ENCODE results near the gene CENPT. TPM values are rescaled to one million over a fixed set of nuclear protein-coding genes. Genes with fewer than 3 reads are reported as not detected.

Gene CENPT
- total RNA-seq, 2 experiments from 2014 or later: 55.4 to 85.3 TPM

DNA sequence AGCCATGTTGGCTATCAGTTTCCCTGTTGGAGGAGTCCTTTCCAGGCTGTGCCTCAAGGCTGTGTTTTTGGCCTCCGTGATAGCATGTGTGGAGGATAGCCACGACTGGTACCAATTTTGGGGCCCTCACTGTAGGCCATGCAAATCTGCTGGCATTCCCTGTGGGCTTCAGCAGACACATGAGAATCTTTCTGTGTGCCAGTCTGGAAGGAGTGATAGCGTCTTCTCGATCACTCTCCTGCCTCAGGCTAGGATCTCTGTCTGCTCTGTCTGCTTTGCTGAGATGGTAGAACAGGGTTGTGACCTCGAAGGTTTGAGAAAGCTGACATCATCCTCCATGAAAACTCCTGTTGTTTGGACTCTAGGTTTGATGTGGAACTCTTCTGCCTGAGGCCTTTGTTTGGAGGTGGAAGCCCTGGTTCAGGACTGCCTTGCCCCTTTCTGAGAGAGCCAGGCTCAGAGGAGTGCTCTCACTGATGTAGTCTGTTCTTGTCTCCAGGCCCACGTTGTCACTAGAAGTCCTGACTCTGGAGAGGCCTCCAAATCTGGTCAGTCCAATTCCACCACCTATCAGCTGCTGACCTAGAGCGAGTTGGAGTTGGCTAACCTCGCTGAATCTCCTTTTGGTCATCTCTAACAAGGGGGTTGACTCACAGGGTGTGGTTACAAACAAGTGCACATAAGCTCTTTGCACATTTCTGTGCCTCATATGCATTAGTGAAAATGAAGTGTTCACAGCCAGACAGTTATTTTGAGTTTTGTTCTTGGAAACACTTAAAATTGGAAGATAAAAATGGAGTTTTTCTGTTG lies 13.3 kb upstream of the CENPT start:
- Histone ChIP-seq H3K9me2 (ENCODE audit: insufficient read depth, low read length) (no peaks in the 10 kb centered on the region), H3K4me3 (ENCODE audit: low read depth, low read length, poor library complexity, severe bottlenecking) (no peak overlapping the region), H3K27ac (ENCODE audit: low read depth, low read length, poor library complexity, severe bottlenecking) (no peak overlapping the region), H3K36me3 (ENCODE audit: insufficient read depth, low read length) (peaks cover 77% of the 10 kb centered on the region), H3K4me2 (ENCODE audit: low read length) (no peak overlapping the region), H2AFZ (ENCODE audit: low read length) (no peak overlapping the region), H4K20me1 (ENCODE audit: insufficient read depth, low read length) (peaks cover 5% of the 10 kb centered on the region; the same call in 1 of the 2 replicates), H3K9me3 (ENCODE audit: low read length) (no peaks in the 10 kb centered on the region), H3K4me1 (ENCODE audit: insufficient read depth, low read length, poor library complexity, severe bottlenecking) (no peaks in the 10 kb centered on the region), H3K79me2 (ENCODE audit: insufficient read depth, low read depth, low read length) (peaks cover 73% of the 10 kb centered on the region)
- no peak for DNase-seq (ENCODE audit: low spot score)
- BruUV-seq (replicated peaks): no TSS peak
- TF ChIP-seq, protein P1, sequence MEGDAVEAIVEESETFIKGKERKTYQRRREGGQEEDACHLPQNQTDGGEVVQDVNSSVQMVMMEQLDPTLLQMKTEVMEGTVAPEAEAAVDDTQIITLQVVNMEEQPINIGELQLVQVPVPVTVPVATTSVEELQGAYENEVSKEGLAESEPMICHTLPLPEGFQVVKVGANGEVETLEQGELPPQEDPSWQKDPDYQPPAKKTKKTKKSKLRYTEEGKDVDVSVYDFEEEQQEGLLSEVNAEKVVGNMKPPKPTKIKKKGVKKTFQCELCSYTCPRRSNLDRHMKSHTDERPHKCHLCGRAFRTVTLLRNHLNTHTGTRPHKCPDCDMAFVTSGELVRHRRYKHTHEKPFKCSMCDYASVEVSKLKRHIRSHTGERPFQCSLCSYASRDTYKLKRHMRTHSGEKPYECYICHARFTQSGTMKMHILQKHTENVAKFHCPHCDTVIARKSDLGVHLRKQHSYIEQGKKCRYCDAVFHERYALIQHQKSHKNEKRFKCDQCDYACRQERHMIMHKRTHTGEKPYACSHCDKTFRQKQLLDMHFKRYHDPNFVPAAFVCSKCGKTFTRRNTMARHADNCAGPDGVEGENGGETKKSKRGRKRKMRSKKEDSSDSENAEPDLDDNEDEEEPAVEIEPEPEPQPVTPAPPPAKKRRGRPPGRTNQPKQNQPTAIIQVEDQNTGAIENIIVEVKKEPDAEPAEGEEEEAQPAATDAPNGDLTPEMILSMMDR (conservative IDR thresholded peaks at IDR 0.05; ENCODE audit: low read length): no peak
- no peak for TF ChIP-seq EZH2phosphoT487 (IDR thresholded peaks at IDR 0.05; ENCODE audit: borderline replicate concordance, low read depth, low read length)
- intact Hi-C loops (cut with micrococcal nuclease; ENCODE audit: unreplicated experiment): no loop called here
- ChIA-PET CTCF (ENCODE audit: unreplicated experiment) (no interaction called here), POLR2A (interaction anchor here (0.7 kb wide), 1 partner anchor 529 kb away, joined by 3 read pairs; no protein-coding TSS in a partner anchor)

DNA sequence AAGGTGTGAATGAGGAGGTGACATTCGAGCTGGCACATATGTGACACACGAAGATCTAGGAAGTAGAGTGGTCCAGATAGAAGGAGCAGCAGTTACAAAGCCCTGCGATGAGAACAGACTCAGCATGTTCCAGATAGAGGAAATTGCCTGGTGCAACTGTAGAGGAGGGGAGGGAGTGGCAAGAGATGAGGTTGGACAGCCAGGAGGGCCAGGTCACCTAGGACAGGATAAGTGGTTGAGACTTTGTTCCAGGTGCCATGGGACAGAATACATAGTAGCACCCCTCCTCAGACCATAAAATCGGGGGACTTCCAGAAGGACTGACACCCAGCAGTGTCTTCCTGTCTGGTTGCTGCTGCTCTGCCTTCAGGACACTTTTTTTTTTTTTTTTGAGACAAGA lies 11.0 kb upstream of the CENPT start:
- Histone ChIP-seq H3K4me2 (ENCODE audit: low read length) (no peak overlapping the region), H3K9me2 (ENCODE audit: insufficient read depth, low read length) (no peaks in the 10 kb centered on the region), H3K36me3 (ENCODE audit: insufficient read depth, low read length) (peaks cover 75% of the 10 kb centered on the region), H2AFZ (ENCODE audit: low read length) (no peak overlapping the region), H3K27ac (ENCODE audit: low read depth, low read length, poor library complexity, severe bottlenecking) (no peak overlapping the region), H4K20me1 (ENCODE audit: insufficient read depth, low read length) (0 out of 2 replicates have a peak, but pooled peaks cover under 1% of the 10 kb centered on the region), H3K4me3 (ENCODE audit: low read depth, low read length, poor library complexity, severe bottlenecking) (no peak overlapping the region), H3K9me3 (ENCODE audit: low read length) (no peaks in the 10 kb centered on the region), H3K4me1 (ENCODE audit: insufficient read depth, low read length, poor library complexity, severe bottlenecking) (no peaks in the 10 kb centered on the region), H3K79me2 (ENCODE audit: insufficient read depth, low read depth, low read length) (peaks cover 95% of the 10 kb centered on the region)
- no peak for DNase-seq (ENCODE audit: low spot score)
- CTCF ChIA-PET (ENCODE audit: unreplicated experiment): no interaction called here
- no TSS peak for BruUV-seq (replicated peaks)
- TF ChIP-seq, protein P1 (conservative IDR thresholded peaks at IDR 0.05; ENCODE audit: low read length): no peak
- TF ChIP-seq EZH2phosphoT487 (IDR thresholded peaks at IDR 0.05; ENCODE audit: borderline replicate concordance, low read depth, low read length): no peak
- intact Hi-C loops (cut with micrococcal nuclease; ENCODE audit: unreplicated experiment): no loop called here
- POLR2A ChIA-PET: no interaction called here

DNA sequence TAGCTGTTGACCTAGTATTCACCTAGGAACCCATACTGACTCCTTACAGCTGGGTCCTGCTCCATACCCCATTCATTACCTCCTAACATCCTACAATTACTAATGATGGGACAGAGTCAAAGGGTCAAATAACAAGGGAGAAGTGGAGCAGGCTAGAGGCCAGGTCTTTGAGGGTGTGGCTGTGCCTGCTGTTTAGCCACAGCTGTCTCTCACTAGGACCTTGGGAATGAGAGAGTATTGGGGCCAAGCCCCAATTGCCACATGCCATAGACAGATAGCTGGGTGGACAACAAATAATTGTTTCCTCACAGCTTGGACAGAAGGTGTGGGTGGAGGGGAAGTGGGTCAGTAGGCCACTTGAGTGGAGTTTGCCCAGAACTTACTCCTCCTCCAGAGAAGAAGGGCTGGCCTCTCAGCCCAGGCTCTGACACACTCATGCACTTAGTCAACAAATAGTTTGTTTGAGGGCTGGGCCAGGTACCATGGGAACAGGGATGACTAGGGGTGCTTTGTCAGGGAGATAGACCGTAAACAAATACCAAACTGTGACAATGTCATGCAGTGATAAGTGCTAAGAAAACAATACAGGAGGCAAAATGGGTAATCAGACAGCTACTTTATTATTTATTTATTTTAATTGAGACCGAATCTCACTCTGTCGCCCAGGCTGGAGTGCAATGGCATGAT lies 10.2 kb upstream of the CENPT start:
- H2AFZ ChIP-seq (ENCODE audit: low read length): no peak overlapping the region
- ChIA-PET POLR2A (no interaction called here), CTCF (ENCODE audit: unreplicated experiment) (no interaction called here)
- H3K4me1 ChIP-seq (ENCODE audit: insufficient read depth, low read length, poor library complexity, severe bottlenecking): no peaks in the 10 kb centered on the region
- TF ChIP-seq, protein P1 (conservative IDR thresholded peaks at IDR 0.05; ENCODE audit: low read length): no peak
- TF ChIP-seq EZH2phosphoT487 (IDR thresholded peaks at IDR 0.05; ENCODE audit: borderline replicate concordance, low read depth, low read length): no peak
- no peak overlapping the region for H3K4me2 ChIP-seq (ENCODE audit: low read length)
- BruUV-seq (replicated peaks): no TSS peak
- H4K20me1 ChIP-seq (ENCODE audit: insufficient read depth, low read length): no peaks in the 10 kb centered on the region
- H3K27ac ChIP-seq (ENCODE audit: low read depth, low read length, poor library complexity, severe bottlenecking): no peak overlapping the region
- peaks cover 96% of the 10 kb centered on the region for H3K79me2 ChIP-seq (ENCODE audit: insufficient read depth, low read depth, low read length)
- intact Hi-C loops (cut with micrococcal nuclease; ENCODE audit: unreplicated experiment): no loop called here
- H3K9me2 ChIP-seq (ENCODE audit: insufficient read depth, low read length): no peaks in the 10 kb centered on the region
- peaks cover 79% of the 10 kb centered on the region for H3K36me3 ChIP-seq (ENCODE audit: insufficient read depth, low read length)
- no peak overlapping the region for H3K4me3 ChIP-seq (ENCODE audit: low read depth, low read length, poor library complexity, severe bottlenecking)
- DNase-seq (ENCODE audit: low spot score): no peak
- no peaks in the 10 kb centered on the region for H3K9me3 ChIP-seq (ENCODE audit: low read length)
